ENCODE data around the gene HHLA2.
"Not testable (repeated sequence)": the region's sequence is repeated elsewhere in the genome, so short reads cannot be mapped to it uniquely, and the experiment has no call there.

HHLA2 gene

DNA sequence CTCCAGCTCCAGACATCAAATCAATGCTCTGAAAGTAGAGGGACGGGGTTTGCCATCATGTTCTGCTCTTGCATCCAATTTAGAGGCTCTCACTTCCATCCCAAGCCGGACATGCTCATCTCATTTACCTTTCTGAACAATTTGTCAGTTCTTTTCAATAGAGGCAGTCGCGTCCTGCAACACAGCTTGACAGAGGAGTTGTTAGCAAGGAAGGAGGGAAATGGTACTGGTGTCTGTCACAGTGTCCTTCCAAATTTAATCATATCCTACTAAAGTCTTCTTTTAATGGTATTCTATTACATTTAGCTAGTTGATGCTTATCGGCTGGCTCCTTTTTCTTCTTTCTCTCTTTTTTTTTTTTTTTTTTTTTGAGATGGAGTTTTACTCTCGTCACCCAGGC is 45.6 kb downstream of the HHLA2 start:
- in situ Hi-C loops (cut with MboI; ENCODE audit: low sequenced_read_pairs), result no loop called here

- in situ Hi-C loops (cut with MboI; ENCODE audit: low sequenced_read_pairs), result no loop called here
Observed at GRCh38 chr3:108342837-108343486, 46.6 kb downstream of the HHLA2 start.

DNA sequence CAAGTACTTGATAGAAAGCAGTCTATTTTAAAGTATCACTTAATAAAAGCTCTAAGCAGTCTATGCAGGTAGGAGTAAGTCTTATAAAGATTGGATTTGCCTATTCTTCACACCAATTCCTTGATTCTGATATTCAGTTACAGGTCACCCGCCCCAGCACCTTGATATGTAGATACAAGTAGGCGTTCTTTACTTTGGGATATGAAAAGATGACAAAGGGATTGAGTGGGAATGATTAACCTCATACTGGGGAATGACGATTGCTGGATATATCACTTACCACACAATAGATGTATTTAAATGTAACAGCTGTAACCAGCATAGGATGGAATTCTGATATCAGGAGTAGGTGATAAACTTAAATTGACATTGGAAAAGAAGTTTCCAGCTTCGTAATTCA is 47.1 kb downstream of the HHLA2 start:
- in situ Hi-C loops (cut with MboI; ENCODE audit: low sequenced_read_pairs), result no loop called here

- in situ Hi-C loops (cut with MboI; ENCODE audit: low sequenced_read_pairs), result no loop called here
Observed at GRCh38 chr3:108345492-108346205, 49.3 kb downstream of the HHLA2 start.

DNA sequence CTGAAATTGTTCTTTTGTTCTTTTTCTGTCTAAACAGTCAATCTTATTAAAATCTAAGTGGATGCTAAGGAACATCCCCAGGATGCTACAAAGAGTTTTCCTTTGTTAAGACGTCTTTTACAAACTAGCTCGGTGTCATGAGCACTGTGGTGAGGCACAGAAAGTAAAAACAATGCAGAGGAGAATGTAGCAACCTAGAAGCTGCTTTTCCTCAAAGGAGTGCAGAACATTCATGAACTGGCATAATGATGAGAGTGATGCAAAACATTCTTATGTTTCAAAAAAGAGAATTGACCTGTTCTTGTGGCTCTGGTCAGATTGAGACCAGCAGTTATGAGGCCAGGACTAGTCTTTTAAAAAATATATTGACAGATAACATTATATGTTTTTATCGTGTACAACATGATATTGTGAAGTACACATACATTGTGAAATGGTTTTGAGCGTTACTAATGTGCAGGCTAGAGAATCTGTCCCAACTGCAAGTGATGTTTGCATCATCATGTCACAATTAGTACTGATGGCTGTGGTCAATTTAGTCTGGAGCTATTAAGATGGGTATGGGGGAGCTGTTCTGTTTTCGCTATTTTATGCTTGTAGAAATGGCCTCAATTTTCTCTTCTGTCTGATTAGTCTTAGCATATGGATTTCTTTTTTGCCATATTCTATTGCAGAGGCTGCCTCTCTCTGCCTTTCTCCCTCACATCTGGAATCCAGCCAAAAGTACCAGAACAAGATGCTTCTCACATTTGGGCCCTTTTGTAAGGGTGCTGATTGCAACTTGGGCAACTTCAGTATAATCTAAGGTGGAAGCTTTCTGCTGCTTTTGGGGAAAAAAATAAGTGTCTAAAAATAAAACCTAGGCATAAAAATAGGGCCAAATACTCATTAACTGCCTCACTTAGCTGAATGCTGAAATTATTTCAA is 50.2 kb downstream of the HHLA2 start:
- in situ Hi-C loops (cut with MboI; ENCODE audit: low sequenced_read_pairs), result no loop called here

DNA sequence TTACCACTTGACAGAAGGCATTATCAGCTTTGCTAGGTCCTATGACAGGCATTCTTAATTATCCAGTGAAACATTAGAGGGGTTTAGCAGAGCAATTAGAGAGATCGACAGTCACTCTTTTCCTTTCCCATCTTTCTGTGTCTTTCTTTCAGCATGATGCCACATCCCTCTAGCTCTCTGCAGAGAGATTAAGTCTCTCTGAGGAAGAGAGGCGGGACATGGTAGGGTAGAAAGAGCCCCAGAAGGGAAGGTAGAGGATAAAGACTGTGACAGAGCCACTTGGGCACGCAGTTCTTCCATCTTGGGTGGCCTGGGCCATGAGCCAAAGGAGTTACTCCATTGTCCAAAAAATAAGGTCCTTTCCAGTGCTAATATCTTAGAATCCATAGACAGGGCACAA is 55.8 kb downstream of the HHLA2 start:
- in situ Hi-C loops (cut with MboI; ENCODE audit: low sequenced_read_pairs), result no loop called here

GRCh38 chr3:108354562-108354961 is 58.2 kb downstream of the HHLA2 start:
- in situ Hi-C loops (cut with MboI; ENCODE audit: low sequenced_read_pairs), result no loop called here

DNA sequence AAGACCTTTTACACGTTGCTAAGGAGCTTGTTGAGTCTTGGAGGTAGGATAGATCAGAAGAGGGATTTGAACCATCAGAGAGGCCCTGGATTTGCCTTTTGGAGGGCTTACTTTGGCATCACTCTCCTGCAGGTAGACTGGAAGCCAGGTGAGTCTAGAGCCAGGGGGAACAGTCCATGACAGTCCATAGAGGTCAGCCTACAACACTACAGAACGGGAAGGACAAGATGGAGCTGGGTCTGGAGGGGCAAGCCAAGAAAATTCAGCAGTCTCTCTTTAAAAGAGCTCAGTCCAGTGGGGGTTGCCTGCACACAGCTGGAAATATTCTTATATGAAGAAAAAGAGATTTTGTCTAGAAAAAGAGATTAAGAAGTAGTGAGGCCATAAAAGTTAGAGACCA is 60.7 kb downstream of the HHLA2 start:
- in situ Hi-C loops (cut with MboI; ENCODE audit: low sequenced_read_pairs), result no loop called here

DNA sequence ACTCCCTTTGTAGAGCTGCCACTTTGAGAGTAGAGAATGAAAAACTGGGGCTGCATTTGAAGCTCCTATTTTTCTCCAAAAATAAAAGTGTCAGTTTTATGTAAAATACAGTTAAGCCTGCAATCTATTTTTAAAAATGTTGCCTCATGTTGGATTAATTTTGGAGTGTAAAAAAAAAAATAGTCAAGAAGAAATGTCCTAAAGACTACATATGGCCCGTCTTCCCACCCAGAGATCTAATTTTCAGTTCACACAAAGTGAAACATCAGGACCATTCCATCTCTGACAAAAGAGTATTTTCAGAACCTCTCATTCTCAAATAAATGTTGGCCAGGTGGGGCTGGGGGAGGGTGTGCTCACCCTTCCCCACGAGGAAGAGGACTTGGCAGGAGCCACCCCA is 62.7 kb downstream of the HHLA2 start:
- in situ Hi-C loops (cut with MboI; ENCODE audit: low sequenced_read_pairs), result no loop called here

DNA sequence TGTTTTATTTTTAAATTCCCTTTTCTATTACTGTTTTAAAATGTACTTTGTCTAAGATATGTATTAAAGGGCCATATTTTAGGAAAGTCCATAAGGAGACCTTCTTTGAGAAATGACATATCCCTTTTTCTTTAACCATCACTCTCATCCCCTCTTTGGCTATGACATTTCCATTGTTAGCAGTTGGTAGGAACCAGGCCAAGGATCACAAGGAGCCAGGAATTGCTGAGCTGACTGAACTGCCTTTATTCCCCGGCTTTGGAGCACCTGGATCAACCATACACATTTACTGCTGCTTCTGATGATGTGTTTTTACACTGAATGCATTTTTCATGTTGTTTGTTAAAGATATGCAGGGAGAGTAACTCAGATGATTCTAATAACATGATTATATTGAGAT is 79.7 kb downstream of the HHLA2 start:
- in situ Hi-C loops (cut with MboI; ENCODE audit: low sequenced_read_pairs), result no loop called here

DNA sequence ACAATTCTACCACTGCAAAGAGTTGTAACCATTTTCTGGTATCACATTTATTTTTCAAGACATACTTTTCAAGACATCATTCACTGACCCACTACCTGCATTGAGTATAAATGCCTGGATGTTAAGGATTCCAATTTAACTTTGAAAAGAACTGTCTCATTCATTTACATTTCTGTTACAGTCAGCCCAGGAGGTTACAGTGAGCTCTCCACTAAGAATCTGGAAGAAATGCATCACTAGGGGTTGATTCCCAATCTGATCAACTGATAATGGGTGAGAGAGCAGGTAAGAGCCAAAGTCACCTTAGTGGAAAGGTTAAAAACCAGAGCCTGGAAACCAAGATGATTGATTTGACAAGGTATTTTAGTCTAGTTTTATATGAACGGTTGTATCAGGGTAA is 81.0 kb downstream of the HHLA2 start:
- in situ Hi-C loops (cut with MboI; ENCODE audit: low sequenced_read_pairs), result no loop called here

GRCh38 chr3:108378153-108378951 is 82.0 kb downstream of the HHLA2 start:
- in situ Hi-C loops (cut with MboI; ENCODE audit: low sequenced_read_pairs), result no loop called here

DNA sequence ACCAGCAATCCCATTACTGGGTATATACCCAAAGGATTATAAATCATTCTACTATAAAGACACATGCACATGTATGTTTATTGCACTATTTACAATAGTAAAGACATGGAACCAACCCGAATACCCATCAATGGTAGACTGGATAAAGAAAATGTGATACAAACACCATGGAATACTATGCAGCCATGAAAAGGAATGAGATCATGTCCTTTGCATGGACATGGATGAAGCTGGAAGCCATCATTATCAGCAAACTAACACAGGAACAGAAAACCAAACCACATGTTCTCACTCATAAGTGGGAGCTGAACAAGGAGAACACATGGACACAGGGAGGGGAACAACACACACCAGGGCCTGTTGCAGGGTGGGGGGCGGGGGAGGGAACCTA is 82.6 kb downstream of the HHLA2 start:
- in situ Hi-C loops (cut with MboI; ENCODE audit: low sequenced_read_pairs), result not testable (repeated sequence)

DNA sequence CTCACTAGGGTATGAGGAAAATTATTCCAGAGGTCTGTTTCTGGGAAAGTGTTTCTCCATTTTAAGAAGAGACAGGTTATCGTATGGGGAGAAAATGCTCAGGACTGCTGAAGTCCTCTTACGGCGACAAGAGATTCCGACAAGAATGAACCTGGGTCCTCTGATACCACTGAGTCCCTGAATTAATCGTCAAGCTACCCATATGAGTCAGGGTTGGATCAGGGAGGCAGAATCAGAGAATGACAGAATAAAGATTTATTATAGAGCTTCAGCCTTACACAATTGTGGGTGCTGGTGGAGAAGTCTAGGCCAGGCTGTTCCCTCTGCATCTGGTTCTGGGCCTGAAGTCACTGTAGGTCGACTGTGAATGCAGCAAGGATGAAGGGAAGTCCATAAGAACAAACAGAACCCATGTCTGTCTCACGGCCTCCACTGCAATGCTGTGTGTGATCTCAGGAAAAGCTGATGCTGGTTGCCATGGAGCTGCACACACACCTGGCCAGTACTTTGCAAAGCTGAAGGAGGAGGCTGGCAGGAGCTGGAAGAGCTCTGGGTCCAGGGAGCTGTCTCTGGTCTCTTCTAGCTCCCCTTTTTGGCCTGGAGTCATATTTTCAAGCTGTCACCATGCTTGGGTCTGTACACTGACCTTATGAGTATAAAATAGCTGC is 83.9 kb downstream of the HHLA2 start:
- in situ Hi-C loops (cut with MboI; ENCODE audit: low sequenced_read_pairs), result no loop called here

GRCh38 chr3:108381529-108382140 is 85.3 kb downstream of the HHLA2 start:
- in situ Hi-C loops (cut with MboI; ENCODE audit: low sequenced_read_pairs), result no loop called here

- in situ Hi-C loops (cut with MboI; ENCODE audit: low sequenced_read_pairs), result no loop called here
Observed at GRCh38 chr3:108383306-108383705, 87.0 kb downstream of the HHLA2 start.

DNA sequence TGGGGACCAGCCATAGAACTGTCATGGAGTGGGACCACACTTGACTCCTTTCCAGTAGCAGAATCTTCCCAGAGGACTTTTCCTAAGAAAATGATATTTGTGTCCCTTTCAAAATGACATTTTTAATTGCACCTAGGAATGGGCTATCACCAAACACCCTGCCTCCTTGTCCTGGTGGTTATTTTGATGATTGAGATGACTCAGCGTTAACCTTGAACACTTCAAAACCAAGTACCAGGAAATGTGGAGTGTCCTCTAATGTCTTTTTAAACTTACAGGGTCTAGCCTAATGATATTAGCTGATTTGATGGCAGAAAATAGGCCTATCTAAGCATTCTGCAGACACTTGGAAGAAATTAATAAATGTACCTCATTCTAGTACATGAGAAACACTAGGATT is 90.7 kb downstream of the HHLA2 start:
- in situ Hi-C loops (cut with MboI; ENCODE audit: low sequenced_read_pairs), result no loop called here

DNA sequence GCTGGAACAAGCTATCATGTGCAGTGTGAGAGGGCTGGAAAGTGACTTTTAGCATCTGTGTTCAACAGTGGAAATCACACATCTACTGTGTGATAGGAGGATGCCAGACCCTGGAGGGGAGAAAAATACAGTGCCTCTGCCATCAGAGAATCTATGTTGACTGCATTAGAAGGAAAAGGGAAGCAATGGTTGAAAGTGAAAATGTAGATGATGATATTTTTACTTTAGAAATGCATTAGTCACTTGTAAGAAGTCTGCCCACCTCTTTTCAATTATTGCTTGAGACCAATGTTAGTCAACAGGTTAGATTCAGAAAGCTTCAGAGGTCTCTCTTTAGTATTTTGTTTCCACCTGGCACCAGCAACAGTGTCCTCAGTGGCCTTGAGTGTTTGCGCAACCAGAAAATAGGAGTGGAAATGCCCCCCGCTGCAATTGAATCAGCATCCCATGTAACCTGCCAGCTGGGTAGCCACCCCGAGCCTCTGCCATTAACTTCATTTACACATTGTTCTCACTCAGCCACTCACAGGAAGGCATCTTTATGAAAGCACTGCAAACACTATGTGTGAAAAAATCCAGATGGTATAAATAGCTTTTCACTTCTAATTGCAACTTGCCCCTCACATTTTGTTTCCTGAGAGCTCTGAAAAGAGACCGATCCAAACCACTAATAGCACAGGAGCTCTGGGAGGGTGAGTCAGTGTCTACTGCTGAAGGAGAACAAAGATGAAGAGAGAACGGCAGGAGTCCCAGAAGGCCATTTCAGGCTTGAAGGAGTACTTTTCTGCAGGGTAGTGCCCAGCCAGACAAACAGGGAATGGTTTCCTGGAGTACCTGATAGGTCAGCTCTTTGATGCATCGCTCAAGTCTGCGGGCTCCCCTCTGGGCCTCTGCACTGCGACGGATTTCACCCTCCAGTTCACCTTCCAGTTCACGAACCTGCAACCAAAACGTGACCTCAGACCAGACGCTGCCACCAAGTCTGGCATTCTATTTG is 92.1 kb downstream of the HHLA2 start:
- in situ Hi-C loops (cut with MboI; ENCODE audit: low sequenced_read_pairs), result no loop called here

DNA sequence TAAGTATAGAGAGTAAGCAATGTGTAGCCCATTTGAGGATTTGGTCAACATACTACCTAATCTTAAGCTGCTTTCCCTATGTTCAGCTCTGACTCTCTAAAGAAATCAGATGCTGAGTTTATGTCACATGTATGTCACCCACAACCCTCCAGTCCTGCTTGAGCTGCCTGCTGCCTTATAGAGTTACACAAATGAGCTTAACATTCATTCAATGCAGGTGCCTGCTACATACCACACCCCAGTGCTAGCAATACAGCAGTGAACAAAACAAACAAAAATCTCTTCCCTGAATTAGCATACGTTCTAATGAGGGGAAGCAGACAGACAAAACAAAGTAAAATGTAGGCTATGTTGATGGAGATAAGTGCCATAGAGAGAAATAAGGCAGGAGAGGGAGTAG is 93.0 kb downstream of the HHLA2 start:
- in situ Hi-C loops (cut with MboI; ENCODE audit: low sequenced_read_pairs), result no loop called here

Data from hTERT RPE-1 (cell line).